NAMALWA (cell line): ENCODE results near the gene CDC42EP4.

ENCODE experiments used
- DNase-seq: peaks from one replicate; pipeline ENCODE4 v3.0.0-alpha.2; 2015; ENCODE audit warnings: low spot score

Gene CDC42EP4

DNA sequence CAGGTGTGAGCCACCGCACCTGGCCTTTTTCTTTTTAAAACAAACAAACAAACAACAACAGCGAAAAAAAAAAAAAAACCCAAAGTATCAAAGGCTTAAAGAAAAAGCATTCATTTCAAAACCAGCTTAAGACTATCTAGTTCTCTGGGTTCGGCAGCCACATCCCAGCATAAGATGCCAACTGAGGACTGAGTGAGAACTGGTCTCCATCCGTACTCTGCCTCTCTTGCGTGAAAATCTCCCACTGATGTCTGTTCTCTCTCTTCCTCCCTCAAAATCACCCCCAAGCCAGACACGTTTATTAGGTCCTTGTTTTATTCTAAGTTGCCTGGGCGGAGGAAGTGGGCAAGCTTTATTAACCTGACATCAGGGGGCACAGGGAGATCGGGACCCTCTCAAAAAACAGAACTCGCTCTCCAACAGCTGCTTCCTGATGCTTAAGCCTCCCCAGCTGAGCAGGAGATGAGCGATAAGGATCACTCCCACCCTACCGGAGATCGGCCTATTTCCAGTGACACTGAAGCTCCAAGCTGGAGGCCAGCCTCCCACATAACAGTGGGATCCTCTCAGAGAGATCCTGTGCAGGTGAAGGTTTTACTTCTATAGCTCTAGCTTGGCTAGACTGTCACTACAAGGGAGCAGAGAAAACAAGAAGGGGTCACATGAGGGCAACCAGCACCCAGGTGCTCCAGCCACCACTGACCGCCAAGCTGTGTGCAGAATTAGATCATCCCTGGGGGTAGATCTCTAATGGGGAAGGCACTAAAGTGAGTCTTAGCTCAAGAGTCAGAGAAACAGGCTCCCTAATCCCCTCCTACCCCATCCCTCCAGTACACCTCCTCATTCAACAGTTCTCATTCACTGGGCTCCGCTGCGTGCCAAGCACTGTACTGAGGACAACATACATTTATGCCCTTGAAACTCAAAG, 13.6 kb downstream of the CDC42EP4 start:
- DNase-seq, result no peak

DNA sequence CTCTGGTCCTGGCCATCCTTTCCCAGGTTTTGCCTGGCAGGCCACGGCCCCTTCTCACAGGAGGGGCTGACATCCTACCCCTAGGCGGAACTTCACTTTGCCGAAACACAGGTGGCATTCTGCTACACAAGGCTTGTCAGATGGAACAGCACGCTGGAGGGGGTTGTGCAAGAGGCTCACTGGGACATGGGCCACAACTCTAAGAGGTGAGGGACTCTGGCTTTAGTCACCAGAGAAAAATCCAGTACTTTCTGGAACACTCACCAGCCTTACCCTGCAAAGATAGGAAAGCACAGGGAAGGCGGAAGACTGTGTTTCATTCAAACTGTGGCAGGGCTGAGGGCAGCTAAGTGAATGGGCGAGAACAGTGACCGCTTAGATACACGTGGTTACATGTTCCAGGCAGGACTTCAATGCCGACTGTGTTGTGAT, 18.3 kb downstream of the CDC42EP4 start:
- DNase-seq, result no peak

- DNase-seq, result no peak
Observed at GRCh38 chr17:73293031-73293430, 18.8 kb downstream of the CDC42EP4 start.

GRCh38 chr17:73292031-73292531, 19.7 kb downstream of the CDC42EP4 start:
- DNase-seq, result no peak

DNA sequence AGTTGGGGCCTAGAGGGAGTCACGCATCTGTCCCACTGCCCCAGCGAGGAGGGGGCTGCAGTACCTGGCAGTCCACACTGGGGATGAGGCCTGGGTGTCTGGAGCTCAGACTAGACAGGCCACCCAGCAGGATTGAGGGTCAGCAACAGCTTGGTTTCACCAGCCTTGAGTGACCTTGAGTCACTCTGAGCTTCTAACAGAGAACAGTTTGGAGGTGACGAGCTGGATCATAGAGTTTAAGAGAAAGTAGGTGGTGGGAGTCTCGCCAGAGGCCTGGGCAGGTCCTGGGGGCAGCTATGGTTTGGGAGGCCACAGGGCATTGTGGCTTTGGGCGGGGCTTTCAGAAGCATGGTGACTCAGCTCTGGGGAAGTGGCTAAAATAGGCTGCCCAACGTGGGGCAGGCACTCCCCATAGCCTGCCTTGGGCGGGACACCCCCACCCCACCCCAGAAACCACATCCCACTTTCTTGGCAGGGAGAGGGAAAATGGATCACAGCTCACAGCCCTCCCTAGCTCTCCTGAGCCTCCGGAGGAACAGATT, 20.5 kb downstream of the CDC42EP4 start:
- no peak for DNase-seq

GRCh38 chr17:73290399-73291259, 21.2 kb downstream of the CDC42EP4 start:
- no peak for DNase-seq

DNA sequence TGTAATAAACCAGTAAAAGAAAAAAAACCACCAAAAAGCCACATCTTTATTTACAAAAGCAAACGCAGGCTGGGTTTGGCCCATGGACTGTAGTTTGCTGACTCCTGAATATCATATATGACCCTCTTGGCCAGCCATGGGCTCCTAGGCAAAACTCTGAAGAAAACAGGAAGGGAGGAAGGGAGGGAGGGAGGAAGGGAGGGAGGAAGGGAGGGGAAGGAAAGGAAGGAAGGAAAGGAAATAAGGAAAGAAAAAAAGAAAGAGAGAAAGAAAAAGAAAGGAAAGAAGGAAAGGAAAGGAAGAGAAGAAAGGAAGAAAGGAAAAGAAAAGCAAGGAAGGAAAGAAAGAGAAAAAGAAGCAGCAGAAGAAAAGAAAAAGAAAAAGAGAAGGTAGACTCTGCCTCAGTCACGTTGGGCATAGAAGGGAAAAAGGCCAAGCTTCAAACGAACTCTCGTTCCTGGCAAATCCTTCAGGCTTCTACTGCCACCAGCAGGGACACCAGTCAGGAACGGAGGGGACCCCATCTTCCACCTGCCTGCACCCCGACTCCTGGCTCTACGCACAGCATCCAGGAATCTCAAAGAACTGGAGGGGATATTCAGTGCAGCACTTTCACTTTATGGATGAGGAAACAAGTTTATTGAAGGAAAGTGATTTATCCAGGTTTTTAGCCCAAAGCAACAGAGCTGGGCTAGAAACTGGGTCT, 22.1 kb downstream of the CDC42EP4 start:
- DNase-seq, result no peak

DNA sequence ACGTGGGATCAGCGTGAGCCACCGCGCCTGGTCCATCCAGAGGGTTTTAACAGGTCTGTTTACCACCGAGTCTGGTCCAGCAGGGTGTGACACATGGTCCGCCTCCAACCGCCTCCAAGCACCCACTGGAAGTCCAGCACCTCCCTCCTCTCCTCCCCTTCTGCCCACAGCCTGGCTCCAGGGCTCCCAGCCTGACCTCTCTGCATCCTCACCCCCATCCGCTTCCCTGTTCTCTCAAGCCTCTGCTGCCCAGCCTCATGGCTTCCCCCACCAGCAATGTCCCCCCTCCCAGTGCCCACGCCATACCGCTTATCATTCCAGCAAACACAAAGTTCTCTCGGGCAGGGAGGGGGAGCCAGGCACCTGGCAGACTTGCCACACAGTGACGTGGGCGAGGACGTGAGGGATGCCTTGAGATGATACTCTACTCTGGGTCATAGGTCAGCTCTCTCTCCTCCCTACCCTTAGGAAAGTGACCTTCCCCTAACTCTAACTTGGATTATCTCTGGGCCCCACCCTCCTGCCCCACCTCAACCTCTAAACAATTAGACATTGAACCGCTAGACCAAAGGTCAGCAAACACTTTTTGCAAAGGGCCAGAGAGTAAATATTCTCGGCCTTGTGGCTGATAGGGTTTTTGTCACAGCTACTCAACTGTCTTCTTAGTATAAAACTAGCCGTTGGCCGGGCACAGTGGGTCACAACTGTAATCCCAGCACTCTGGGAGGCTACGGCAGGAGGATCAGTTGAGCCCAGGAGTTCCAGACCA, 23.1 kb downstream of the CDC42EP4 start:
- no peak for DNase-seq

GRCh38 chr17:73286863-73287296, 24.9 kb downstream of the CDC42EP4 start:
- DNase-seq, result no peak

- DNase-seq, result no peak
Observed at GRCh38 chr17:73285916-73286862, 25.6 kb downstream of the CDC42EP4 start.

- no peak for DNase-seq
Observed at GRCh38 chr17:73285603-73285908, 26.2 kb downstream of the CDC42EP4 start.

DNA sequence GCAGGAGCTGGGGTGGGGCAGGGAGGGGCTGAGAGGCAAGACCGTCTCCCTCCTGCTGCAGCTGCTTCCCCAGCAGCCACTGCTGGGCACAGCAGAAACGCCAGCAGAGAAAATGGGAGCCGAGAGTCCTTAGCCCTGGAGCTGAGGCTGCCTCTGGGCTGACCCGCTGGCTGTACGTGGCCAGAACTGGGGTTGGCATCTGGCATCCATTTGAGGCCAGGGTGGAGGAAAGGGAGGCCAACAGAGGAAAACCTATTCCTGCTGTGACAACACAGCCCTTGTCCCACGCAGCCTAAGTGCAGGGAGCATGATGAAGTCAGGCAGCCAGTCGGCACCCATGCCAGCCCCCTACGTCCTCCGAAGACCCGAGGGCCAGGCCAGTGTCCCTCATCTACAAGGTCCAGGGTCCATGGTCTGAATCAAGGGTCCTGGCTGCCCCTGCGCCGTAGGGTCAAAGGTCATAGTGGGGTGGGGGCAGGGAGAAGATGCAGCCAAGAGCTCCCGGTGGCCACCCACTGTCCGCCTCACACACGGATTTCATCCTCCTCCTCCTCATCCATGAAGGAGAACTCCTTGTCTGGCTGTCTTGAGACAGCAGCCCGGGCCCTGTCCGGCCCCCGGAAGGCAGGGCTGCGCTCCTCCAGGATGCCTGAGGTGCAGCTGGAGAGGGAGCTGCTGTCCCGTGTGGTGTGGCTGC, 26.7 kb downstream of the CDC42EP4 start:
- no peak for DNase-seq

- DNase-seq, result no peak
Observed at GRCh38 chr17:73284354-73284753, 27.4 kb downstream of the CDC42EP4 start.

GRCh38 chr17:73283841-73284282, 27.9 kb downstream of the CDC42EP4 start:
- DNase-seq, result no peak

DNA sequence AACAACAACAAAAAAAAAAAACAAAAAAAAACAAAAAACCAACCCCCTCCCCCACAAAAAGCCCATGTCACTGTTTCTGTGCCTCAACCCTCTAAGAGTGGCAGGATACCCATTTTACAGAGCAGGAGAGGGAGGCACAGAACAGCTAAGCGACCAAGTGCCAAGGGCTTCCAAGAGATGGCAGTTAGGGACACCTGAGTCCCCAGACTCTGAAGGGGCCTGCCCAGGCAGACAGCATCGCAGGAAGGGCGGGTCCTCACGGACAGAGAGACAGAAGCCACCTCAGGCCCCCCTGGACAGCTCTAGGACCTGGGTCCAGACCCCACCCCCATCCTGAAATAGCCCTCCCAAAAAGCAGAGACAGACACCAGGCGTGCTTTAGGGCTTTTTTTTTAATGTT, 28.6 kb downstream of the CDC42EP4 start:
- DNase-seq, result no peak

- DNase-seq, result no peak
Observed at GRCh38 chr17:73282629-73283028, 29.2 kb downstream of the CDC42EP4 start.

DNA sequence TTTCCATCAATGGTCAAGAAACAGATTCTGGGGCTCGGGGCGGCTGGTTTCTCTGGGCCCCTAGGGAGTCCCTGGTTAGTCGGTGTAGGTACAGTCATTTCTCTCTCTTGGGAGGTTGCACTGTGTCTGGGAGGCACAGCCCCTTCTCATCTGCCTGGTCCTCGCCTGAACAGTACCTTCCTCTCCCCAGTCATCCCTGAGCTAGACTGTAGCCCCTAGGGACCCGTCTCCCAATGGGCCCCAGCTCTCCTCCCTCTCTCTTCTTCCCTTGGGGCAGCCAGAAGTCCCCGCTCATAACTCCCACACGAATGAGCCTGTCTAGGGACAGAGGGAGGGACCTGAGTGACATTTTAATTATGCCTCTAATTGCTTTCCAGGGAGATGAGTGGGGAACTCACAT, 29.9 kb downstream of the CDC42EP4 start:
- no peak for DNase-seq

- no peak for DNase-seq
Observed at GRCh38 chr17:73280191-73280590, 31.6 kb downstream of the CDC42EP4 start.

GRCh38 chr17:73279704-73280103, 32.1 kb downstream of the CDC42EP4 start:
- DNase-seq, result no peak
